H4 (cell line): ENCODE results near the gene RASSF10. TPM values are rescaled to one million over a fixed set of nuclear protein-coding genes. Genes with fewer than 3 reads are reported as not detected.

Experiments used
- DNase-seq: peaks from one replicate; pipeline ENCODE4 v3.0.0-alpha.2; 2015; ENCODE audit warnings: low spot score
- total RNA-seq: library from RNA; depleted of rRNA; stranded (reverse); fragments of >200 nt; shearing (Covaris generic); gene quantifications from 2 replicates; pipeline ENCODE4 v1.2.3, GENCODE V29; 2014

The RASSF10 gene
- total RNA-seq, 1 experiment from 2014 or later, result not detected

- DNase-seq, result no peak
Measured at GRCh38 chr11:13055200-13055599, 46.1 kb downstream of the RASSF10 start.

- DNase-seq, result no peak
Measured at GRCh38 chr11:13061294-13061990, 52.3 kb downstream of the RASSF10 start.
